ENCODE measurements around the gene NOXO1.
"Not testable (repeated sequence)": the region's sequence is repeated elsewhere in the genome, so short reads cannot be mapped to it uniquely, and the experiment has no call there.

NOXO1 gene

GRCh38 chr16:1962161-1963153 lies 18.8 kb downstream of the NOXO1 start:
- DNase-seq (ENCODE audit: low read depth), result not testable (repeated sequence)

GRCh38 chr16:1961651-1962067 lies 19.6 kb downstream of the NOXO1 start:
- DNase-seq (ENCODE audit: low read depth), result no peak

DNA sequence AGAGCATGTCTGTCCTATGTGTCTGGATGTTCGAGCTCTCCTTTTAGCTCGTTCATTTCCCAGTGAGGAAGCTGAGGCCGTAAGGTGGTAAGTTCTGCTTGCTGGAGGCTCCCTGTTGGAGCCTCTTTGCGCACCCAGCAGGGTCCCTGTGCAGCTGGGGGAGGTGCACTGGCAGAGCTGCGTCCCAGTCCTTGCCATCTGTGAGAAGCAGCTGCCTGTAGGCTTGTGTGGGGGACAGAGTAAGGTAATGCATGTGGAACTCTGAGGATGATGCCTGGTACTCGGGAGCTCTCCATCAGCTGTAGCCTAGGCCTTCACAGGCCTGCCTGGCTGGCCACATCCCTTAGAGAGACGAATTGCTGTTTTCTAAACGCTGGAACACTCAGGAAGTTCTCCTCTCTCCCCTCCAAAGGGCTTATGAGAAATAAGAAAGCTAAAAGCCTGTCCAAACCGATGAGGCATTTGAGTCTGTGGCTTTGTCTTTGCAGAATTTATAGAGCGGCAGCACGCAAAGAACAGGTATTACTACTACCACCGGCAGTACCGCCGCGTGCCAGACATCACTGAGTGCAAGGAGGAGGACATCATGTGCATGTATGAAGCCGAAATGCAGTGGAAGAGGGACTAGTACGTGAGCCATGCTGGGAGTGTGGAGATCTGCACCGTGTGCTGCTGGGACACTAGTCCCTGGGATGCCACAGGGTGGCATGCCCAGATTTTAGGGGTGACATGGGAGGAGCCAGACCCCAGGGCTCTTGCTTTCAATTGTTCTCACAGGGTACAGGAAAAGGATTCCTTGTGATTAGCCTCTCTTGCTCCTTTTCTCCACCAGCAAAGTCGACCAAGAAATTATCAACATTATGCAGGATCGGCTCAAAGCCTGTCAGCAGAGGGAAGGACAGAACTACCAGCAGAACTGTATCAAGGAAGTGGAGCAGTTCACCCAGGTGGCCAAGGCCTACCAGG lies 20.3 kb downstream of the NOXO1 start:
- DNase-seq (ENCODE audit: low read depth), result no peak

GRCh38 chr16:1959269-1960039 lies 21.8 kb downstream of the NOXO1 start, which contains the start of gene NDUFB10:
TSS of gene NDUFB10 (plus strand) at chr16:1959538. CDS start at chr16:1959625, 87 bp downstream.
- DNase-seq (ENCODE audit: low read depth), result peak; percentile 89

DNA sequence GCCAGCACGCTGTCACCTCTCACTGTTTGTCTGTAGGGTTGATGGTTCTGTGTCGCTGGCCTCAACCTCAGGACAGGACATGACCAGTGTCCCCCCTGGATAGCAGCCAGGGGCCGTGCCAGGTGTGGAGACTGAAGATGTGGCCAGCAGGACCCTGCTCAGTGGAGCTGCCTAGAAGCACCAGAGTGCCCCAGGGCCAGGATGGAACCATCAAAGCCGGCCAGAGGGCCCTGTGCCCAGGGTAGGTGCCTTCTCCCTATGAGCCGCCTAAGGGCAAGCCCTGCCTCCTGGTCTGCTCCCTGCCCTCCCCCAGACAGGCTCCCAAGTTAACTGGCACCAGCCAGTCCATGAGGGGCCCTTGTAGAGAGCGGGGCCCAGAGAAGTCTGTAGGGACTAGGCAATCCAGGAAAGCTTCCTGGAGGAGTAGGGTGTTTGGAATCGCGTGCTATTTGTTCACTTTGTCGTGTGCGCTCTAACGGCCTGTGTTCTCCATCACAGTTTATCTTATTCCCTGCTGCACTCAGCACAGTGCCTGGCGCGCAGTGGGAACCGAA lies 22.5 kb downstream of the NOXO1 start:
- no peak for DNase-seq (ENCODE audit: low read depth)

DNA sequence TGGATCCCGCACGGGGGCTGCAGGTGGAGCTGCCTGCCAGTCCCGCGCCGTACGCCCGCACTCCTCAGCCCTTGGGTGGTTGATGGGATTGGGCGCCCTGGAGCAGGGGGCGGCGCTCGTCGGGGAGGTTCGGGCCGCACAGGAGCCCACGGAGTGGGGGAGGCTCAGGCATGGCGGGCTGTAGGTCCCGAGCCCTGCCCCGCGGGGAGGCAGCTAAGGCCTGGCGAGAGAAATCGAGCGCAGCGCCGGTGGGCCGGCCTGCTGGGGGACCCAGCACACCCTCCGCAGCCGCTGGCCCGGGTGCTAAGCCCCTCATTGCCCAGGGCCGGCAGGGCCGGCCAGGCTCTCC lies 23.2 kb downstream of the NOXO1 start:
- DNase-seq (ENCODE audit: low read depth), result not testable (repeated sequence)

DNA sequence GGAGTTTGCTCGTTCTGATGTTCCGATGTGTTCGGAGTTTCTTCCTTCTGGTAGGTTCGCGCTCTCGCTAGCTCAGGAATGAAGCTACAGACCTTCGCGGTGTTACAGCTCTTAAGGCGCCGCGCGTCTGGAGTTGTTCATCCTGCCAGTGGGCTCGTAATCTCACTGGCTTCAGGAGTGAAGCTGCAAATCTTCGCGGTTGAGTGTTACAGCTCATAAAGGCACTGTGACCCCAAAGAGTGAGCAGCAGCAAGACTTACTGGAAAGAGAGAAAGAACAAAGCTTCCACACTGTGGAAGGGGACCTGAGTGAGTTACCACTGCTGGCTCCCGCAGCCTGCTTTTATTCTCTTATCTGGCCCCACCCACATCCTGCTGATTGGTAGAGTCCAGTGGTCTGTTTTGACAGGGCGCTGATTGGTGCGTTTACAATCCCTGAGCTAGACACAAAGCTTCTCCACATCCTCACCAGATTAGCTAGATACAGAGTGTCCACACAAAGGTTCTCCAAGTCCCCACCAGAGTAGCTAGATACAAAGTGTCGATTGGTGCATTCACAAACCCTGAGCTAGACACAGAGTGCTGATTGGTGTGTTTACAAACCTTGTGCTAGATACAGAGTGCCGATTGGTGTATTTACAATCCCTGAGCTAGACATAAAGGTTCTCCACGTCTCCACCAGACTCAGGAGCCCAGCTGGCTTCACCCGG lies 23.7 kb downstream of the NOXO1 start:
- DNase-seq (ENCODE audit: low read depth), result not testable (repeated sequence)

- DNase-seq (ENCODE audit: low read depth), result no peak
These were observed 27.5 kb downstream of the NOXO1 start for GRCh38 chr16:1953734-1954133.

DNA sequence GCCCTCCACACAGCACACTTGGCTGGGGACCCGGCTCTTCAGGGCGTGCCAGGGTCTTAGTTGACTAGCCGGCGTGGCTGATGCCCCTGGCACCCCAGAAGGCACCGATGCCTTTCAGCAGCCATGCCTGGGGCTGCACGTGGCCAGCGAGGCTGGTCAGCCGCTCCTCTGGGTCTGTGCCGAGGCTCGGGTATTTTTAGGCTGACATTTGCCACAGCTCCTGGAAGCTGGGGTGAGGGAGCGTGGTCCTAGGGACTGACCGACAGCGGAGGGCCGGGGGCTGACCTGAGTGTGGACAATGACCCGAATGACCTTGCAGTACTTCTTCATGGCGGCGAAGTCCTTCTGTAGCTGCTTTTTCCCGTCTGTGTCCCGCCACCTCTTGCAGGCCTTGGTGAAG lies 30.7 kb downstream of the NOXO1 start:
- DNase-seq (ENCODE audit: low read depth), result no peak

GRCh38 chr16:1950047-1950446 lies 31.2 kb downstream of the NOXO1 start:
- DNase-seq (ENCODE audit: low read depth), result no peak

DNA sequence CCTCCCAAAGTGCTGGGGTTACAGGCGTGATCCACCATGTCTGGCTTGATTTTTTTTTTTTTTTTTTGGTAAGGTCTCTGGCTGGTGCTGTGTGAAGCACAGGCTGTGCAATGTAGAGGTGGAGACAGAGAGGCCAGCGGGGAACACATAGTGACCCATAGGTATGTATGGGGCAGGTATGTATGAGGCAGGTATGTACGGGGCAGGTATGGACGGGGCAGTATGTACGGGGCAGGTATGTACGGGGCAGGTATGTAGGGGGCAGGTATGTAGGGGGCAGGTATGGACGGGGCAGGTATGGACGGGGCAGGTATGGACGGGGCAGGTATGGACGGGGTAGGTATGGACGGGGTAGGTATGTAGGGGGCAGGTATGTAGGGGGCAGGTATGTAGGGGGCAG lies 31.8 kb downstream of the NOXO1 start:
- no peak for DNase-seq (ENCODE audit: low read depth)

GRCh38 chr16:1947369-1947670 lies 33.9 kb downstream of the NOXO1 start:
- no peak for DNase-seq (ENCODE audit: low read depth)

DNA sequence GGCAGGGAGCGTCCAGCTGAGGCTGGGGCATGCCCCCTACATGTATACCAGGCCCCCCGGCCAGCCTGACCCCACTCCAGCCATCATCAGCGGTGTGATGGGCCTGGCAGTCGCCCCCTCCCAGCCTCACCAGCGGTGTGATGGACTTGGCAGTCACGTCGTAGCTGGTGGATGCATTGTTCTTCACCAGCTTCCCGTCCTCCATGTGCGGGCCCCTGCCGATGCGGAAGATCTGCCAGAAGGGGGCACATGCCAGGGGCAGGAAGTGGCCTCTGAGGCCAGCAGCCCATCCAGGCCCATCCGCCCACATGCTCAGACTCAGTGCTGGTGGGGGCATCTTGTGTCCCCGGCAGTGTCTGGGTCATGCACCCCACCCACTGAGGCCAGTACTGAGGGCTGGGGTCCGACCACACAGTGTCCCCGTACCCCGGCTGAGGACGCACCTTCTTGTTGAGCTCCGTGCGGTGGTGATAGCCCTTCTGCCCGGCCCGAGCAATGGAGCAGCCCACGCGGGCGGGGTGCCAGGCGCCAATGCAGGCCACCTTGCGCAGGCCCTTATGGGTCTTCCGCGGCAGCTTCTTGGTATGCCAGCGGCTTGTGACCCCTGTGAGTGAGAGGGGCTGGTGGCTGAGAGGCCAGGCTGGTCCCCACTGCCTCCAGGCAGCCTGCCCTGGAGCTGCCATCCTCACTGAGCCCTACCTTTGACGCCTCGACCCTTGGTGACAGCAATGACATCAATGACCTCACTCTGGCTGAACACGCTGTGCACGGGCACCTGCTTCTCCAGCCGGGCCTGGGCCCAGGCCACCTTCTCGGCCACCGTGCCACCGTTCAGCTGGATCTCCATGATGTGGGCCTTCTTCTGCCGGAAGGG lies 34.5 kb downstream of the NOXO1 start:
- DNase-seq (ENCODE audit: low read depth), result no peak

GRCh38 chr16:1945559-1946391 lies 35.5 kb downstream of the NOXO1 start:
- no peak for DNase-seq (ENCODE audit: low read depth)

GRCh38 chr16:1944612-1945199 lies 36.6 kb downstream of the NOXO1 start:
- DNase-seq (ENCODE audit: low read depth), result no peak

- DNase-seq (ENCODE audit: low read depth), result peak; percentile 99
These were observed 38.2 kb downstream of the NOXO1 start, which contains the start of gene MSRB1 for GRCh38 chr16:1942810-1943726. TSS of gene MSRB1 (minus strand) at chr16:1943199. CDS start at chr16:1943156, 43 bp downstream.

DNA sequence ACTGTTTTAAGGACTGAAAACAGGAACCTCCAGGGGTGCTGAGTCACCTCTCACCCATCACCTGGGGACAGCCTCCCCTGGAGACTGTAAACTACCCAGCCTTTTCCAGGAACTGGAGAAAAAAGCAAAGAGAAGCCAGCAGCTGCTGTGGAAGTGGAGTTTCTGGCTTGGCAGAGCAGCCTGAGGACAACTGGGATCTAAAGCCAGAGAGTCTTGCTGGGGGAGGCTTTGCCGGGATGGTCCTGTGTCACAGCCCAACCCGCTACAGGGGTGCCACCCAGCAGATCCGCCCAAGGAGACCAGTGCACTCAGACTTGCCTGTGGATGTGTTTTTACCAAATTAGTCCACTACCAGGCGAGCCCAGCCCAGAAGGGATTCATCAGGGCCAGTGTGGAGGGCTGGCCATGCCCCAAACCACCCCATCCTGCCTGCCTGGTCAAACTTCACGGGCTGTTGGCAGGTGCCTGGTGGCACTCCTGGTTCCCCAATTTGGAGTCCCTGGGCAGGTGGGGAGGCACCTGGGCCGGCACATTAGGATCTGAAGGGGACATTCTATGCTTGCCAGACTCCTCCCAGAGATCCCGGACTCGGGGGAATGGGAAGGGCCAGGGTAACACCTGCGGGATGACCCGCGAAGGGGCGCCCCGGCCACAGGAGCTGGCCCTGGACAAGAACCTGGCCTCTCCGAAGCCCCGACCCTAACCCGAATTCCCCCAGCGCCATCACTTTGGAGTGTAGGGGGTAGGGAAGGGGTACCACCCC lies 39.0 kb downstream of the NOXO1 start:
- DNase-seq (ENCODE audit: low read depth), result no peak
